ENCODE results near the gene PDE11A.

The PDE11A gene

GRCh38 chr2:177689623-177690022, 383.0 kb downstream of the PDE11A start:
- no peak for DNase-seq

GRCh38 chr2:177688844-177689243, 383.7 kb downstream of the PDE11A start:
- no peak for DNase-seq

DNA sequence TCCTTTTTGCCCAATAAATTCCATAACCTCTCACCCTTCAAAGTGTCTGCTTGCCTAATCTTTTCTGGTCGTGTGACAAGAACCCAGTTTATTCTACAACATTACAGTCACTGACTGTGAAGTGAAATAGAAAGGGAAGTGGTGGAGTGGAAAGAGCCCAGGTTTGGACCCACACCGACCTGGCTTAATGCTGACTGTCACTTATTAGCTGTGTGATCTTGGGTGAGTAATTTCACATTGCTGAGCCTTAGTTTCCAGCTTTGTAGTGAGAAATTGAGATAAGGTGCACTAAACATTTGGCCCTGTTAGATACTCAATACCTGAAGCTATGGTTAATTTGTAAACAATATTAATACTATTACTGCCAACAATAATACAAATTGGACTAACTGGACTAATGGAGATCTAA, 388.9 kb downstream of the PDE11A start:
- DNase-seq: no peak

DNA sequence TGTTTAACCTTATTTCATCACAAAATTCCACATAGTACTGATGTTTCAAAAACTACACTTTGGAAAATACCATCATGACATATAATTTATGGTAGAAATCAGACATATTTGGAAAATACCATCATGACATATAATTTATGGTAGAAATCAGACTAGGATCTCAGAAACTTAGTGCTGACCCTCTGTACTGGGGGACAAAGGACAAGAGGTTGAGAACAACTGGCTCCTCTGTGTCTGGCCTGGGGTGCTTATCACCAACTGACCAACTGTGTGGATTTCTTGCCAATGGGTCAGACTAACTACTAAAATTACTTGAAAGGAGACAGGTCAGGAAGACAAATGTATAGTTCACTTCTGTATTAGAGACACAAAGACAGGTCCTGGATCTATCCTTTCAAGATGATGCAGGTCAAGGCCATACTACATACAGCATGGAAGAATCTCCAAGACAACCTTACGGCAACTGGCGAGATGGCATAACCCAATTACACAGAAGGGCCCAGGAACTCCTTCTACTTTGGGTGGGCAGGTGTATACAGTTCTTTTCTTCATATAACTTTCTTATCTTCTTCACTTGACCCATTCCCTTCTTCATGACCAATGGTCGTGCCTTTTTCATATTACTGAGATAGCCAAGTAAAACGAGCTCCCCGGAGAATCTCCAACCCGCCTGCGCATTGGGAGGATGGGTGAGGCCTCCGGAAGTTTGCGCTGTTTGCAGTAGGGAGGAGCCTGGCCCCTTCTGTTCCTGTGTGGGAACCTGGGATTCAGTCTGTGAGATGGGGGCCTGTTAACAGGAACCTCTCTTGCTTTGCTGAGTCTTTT, 389.5 kb downstream of the PDE11A start:
- no peak for DNase-seq

DNA sequence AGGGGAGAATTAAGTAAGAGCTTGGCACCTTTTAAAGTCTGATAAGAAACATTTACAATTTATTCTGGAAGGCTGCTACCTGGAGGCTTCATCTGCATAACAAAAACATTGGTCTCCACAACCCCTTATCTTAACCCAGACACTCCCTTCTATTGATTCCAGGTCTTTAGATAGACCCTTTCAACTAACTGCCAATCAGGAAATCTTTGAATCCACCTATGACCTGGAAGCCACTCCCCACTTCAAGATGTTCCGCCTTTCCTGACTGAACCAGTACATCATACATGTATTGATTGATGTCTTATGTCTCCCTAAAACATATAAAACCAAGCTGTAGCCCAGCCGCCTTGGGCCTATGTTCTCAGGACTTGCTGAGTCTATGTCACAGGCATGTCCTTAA, 390.6 kb downstream of the PDE11A start:
- DNase-seq: no peak

GRCh38 chr2:177680866-177681712, 391.5 kb downstream of the PDE11A start:
- no peak for DNase-seq

GRCh38 chr2:177679611-177680605, 392.7 kb downstream of the PDE11A start:
- DNase-seq: no peak

DNA sequence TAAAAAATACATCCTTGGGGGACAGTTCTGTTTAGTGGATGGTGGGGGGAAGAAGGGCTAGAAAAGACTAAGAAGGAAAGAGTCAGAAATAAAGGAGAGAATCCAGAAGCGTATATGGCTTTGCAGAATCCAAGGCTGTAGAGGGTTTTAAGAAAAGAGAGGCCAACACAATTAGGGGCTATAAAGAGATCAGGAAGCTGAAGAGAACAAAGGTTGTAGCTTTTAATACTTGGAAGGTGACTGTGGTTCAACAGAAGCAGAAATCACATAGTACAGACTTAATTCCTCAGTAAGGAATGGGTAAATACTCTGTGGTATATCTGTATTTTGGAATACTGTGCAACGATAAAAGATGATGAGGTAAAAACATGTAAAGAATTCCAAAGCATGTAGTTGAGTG, 393.6 kb downstream of the PDE11A start:
- no peak for DNase-seq

- DNase-seq: no peak
These were observed 395.9 kb downstream of the PDE11A start for GRCh38 chr2:177676636-177677035.

DNA sequence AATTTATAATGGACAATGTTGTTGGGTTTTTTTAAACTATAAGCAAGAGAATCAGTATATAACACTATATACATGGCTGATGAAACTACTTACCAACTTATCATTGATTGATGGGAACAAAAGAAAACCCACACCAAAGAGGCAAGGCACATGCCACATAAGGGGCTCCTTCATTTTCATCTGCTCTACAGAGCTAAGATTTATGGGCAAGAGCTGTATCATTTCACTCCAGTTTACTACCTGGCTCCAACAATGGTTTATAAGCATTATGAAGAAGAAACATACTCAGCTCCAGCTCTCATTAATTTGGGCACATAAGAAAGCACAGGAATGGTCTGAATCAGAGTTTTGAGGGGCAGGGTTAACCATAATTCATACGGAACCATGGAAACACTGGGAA, 396.8 kb downstream of the PDE11A start:
- DNase-seq: peak; percentile 17

DNA sequence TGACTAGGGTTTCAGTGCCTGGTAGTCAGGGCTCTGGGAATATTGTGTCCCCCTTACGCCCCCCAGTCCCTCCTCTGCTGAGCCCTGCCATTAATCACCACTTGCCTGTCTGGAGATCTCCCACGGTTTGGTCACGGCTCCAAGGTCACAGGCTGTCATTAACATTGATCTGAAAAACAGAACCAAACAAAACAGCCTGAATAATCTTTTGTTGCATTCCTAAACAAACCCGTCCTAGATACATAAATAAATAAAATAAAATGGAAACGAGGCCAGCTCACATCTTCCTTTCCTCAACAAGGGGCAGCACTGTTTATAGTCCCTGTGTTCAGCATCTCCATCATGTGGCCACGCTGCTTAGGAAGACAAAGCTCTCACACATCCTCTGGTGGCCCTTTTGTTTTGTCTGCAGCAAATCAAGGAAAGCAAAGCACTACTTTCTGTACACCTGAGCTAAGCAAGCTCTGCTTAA, 397.2 kb downstream of the PDE11A start:
- peak; percentile 74 for DNase-seq

DNA sequence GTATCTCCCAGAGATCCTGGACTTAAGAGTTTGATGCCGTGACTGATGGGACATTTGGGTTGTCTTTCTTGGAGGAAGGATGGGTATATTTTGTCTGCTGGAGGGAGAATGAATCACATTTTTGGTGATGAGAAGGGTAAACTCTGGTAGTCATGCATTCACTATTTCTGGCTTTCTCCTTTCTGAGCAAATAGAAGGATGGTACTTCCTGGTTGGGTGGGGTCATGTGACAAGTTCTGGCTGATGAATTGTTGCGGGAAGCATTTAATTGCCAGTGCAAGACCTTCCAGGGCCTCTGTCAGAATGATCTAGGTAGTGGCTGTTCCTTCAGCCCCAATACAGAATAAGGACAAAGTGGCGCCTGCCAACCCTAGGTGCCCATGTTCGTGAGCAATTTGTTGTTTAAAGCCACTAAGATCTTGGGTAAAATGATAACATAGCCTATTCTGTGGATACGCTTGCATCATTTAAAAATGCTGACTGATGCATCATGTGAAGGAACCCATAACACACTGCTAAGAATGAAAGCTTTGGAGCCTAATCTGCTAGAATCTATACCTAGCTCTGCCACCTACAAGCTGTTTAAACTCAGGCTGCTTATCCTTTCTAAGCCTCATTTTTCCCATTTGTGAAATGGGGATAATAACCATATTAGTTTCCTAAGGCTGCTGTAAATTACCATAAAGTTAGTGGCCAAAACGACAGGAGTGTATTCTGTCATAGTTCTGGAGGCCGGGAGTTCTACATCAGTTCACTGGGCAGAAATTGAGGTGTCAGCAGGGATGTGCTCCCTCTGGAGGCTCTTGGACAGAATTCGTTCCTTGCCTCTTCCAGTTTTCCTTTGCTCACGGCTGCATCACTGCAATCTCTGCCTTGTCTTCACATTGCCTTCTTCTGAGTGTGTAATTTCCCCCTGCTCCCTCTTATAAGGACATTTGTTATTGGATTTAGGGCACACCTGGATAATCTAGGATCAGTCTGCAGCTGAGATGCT, 398.7 kb downstream of the PDE11A start:
- no peak for DNase-seq

GRCh38 chr2:177671662-177672061, 400.9 kb downstream of the PDE11A start:
- no peak for DNase-seq

GRCh38 chr2:177670791-177671535, 401.6 kb downstream of the PDE11A start:
- peak; percentile 45 for DNase-seq

DNA sequence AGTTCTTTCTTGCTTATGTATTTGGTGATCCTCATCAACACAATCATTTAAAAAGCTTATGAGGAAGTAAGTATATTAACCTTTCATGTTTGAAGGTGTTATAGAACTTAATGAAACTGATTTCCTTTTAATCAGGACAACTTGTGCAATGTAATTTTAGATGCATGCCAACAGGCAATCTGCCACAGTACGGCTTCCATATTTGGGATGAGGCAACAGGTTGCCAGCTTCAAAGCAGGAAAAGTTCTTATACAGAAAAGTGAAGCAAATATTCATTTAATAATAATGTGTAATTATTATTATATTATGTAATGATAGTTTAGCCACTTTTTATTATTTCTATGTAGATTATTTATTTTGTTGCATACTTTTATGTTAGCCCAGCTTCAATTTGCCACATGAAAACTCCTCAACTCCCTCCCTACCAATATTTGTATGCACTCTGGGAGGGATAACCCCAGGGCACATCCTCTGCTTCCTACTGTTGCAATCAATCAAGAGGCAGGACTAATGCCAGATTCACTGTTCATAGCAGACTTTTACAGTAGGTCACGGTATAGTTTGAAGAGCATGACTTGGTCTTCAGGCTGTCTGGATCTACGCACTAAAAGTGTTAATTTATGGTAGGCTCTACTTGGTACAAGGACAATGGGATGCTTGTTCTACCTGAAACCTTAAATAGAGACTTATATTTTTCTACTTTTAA, 402.8 kb downstream of the PDE11A start:
- no peak for DNase-seq

DNA sequence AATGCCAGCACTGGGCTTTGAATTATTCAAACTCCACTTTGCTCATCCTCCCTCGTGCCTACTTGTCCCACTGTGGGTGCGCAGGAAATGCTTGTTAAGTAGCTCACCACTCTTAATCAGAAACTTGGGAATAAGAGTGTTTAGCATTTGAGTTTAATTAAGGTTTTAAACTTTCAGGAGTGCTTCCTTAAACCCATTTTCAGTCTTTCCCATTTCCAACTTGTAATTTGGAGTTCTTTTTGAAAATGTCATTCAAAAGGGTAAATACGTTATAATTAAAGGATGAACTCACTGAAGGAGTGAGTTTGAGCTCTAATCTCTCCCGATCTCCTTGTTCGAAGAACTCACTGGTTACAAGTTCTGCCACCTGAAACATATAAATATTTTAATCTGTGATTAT, 403.4 kb downstream of the PDE11A start:
- DNase-seq: no peak

GRCh38 chr2:177668617-177669016, 404.0 kb downstream of the PDE11A start:
- DNase-seq: no peak

DNA sequence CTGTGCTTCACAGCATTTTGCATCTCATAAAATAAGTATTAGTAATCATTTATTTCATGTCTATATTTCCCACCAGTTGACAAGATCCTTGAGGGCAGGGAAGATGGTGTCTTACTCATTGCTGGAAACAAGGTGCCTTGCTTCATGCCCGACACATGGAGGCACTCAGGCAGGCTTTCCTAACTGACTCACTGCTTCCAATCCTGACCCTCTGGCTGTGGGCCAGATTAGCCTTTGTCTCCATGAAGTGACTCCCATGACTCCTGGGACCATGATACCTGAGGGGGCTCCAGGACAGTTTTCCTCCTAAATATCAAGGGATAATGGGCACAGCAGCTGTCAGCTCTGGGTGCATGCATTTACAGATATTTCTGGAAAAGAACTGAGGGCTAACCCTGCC, 405.0 kb downstream of the PDE11A start:
- no peak for DNase-seq

DNA sequence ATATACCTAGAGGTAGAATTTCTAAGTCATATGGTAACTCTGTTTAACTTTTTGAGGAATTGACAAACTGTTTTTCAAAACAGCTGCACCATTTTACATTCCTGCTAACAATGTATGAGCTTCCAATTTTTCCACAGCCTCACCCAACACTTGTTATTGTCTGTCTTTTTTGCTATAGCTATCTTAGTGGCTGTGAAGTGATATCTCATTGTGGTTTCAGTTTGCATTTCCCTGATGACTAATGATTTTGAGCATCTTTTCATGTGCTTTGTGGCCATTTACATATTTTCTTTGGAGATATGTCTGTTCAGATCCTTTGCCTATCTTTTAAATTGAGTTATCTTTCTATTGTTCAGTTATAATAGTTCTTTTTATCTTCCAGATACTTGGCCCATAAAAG, 406.2 kb downstream of the PDE11A start:
- DNase-seq: no peak

DNA sequence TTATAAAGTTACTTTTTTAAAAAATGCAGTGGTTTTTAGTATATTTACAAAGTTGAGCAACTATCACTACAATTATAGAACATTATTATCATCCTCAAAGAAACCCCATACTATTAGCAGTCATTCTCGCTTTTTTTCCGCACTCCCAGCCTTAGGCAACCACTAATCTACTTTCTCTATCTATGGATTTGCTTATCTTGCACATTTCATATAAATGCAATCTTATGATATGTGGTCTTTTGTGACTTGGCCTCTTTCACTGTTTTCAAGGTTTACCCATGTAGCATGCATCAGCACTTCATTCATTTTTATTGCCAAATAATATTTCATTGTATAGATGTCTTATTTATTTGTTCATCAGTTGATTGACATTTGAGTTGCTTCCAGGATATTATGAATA, 406.6 kb downstream of the PDE11A start:
- DNase-seq: no peak

All from retina (tissue), 1 donor.